ENCODE data around the gene NR2F2. TPM values are rescaled to one million over a fixed set of nuclear protein-coding genes. Genes with fewer than 3 reads are reported as not detected.

NR2F2 gene
- total and polyA plus RNA-seq, 2 of the 13 experiments (the other 11 are each of a cell fraction or from before 2014, with no cell fraction given): 3.5 to 4.7 TPM

GRCh38 chr15:96333131-96334016, 2.9 kb downstream of the NR2F2 start (continued):
- TF ChIP-seq, protein P1, sequence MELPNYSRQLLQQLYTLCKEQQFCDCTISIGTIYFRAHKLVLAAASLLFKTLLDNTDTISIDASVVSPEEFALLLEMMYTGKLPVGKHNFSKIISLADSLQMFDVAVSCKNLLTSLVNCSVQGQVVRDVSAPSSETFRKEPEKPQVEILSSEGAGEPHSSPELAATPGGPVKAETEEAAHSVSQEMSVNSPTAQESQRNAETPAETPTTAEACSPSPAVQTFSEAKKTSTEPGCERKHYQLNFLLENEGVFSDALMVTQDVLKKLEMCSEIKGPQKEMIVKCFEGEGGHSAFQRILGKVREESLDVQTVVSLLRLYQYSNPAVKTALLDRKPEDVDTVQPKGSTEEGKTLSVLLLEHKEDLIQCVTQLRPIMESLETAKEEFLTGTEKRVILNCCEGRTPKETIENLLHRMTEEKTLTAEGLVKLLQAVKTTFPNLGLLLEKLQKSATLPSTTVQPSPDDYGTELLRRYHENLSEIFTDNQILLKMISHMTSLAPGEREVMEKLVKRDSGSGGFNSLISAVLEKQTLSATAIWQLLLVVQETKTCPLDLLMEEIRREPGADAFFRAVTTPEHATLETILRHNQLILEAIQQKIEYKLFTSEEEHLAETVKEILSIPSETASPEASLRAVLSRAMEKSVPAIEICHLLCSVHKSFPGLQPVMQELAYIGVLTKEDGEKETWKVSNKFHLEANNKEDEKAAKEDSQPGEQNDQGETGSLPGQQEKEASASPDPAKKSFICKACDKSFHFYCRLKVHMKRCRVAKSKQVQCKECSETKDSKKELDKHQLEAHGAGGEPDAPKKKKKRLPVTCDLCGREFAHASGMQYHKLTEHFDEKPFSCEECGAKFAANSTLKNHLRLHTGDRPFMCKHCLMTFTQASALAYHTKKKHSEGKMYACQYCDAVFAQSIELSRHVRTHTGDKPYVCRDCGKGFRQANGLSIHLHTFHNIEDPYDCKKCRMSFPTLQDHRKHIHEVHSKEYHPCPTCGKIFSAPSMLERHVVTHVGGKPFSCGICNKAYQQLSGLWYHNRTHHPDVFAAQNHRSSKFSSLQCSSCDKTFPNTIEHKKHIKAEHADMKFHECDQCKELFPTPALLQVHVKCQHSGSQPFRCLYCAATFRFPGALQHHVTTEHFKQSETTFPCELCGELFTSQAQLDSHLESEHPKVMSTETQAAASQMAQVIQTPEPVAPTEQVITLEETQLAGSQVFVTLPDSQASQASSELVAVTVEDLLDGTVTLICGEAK (IDR thresholded peaks at IDR 0.05): no peak
- TF ChIP-seq, protein P1 (CRISPR knock-in tag; IDR thresholded peaks at IDR 0.05): peak; percentile 7; the same call in 1 of the 2 replicates
- TF ChIP-seq, protein P2, sequence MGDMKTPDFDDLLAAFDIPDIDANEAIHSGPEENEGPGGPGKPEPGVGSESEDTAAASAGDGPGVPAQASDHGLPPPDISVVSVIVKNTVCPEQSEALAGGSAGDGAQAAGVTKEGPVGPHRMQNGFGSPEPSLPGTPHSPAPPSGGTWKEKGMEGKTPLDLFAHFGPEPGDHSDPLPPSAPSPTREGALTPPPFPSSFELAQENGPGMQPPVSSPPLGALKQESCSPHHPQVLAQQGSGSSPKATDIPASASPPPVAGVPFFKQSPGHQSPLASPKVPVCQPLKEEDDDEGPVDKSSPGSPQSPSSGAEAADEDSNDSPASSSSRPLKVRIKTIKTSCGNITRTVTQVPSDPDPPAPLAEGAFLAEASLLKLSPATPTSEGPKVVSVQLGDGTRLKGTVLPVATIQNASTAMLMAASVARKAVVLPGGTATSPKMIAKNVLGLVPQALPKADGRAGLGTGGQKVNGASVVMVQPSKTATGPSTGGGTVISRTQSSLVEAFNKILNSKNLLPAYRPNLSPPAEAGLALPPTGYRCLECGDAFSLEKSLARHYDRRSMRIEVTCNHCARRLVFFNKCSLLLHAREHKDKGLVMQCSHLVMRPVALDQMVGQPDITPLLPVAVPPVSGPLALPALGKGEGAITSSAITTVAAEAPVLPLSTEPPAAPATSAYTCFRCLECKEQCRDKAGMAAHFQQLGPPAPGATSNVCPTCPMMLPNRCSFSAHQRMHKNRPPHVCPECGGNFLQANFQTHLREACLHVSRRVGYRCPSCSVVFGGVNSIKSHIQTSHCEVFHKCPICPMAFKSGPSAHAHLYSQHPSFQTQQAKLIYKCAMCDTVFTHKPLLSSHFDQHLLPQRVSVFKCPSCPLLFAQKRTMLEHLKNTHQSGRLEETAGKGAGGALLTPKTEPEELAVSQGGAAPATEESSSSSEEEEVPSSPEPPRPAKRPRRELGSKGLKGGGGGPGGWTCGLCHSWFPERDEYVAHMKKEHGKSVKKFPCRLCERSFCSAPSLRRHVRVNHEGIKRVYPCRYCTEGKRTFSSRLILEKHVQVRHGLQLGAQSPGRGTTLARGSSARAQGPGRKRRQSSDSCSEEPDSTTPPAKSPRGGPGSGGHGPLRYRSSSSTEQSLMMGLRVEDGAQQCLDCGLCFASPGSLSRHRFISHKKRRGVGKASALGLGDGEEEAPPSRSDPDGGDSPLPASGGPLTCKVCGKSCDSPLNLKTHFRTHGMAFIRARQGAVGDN (CRISPR knock-in tag; IDR thresholded peaks at IDR 0.05): peak; percentile 52; the same call in 1 of the 2 replicates
- TF ChIP-seq, protein P3, sequence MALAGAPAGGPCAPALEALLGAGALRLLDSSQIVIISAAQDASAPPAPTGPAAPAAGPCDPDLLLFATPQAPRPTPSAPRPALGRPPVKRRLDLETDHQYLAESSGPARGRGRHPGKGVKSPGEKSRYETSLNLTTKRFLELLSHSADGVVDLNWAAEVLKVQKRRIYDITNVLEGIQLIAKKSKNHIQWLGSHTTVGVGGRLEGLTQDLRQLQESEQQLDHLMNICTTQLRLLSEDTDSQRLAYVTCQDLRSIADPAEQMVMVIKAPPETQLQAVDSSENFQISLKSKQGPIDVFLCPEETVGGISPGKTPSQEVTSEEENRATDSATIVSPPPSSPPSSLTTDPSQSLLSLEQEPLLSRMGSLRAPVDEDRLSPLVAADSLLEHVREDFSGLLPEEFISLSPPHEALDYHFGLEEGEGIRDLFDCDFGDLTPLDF (CRISPR knock-in tag; IDR thresholded peaks at IDR 0.05): no peak
- TF ChIP-seq RBM39 (IDR thresholded peaks at IDR 0.05; ENCODE audit: low read depth, low read length, poor library complexity, severe bottlenecking) (peak; percentile 27), KDM1A (CRISPR knock-in tag; IDR thresholded peaks at IDR 0.05) (no peak), YY1 (IDR thresholded peaks at IDR 0.05; ENCODE audit: insufficient read depth, insufficient replicate concordance, low read depth, low read length) (peak; percentile 26), PHF8 (CRISPR knock-in tag; IDR thresholded peaks at IDR 0.05) (peak; percentile 23; the same call in 1 of the 2 replicates), HNRNPL (IDR thresholded peaks at IDR 0.05; ENCODE audit: low read depth, low read length) (peak; percentile 74; the same call in 1 of the 2 replicates), ZFX (CRISPR knock-in tag; IDR thresholded peaks at IDR 0.05; ENCODE audit: low read depth) (peak; percentile 20; the same call in 1 of the 2 replicates), RBFOX2 (IDR thresholded peaks at IDR 0.05; ENCODE audit: low read depth, low read length) (peak; percentile 61; the same call in 1 of the 2 replicates), ZNF841 (CRISPR knock-in tag; IDR thresholded peaks at IDR 0.05; ENCODE audit: borderline replicate concordance) (no peak)
